OCI-LY1 (cell line): ENCODE measurements around the gene DHDH.

Experiments used
- H2AFZ ChIP-seq: fragments of 200-600 bp; sonication (generic), shearing (Covaris generic); 2 replicates; pipeline ENCODE4 v1.6.0; 2014; ENCODE audit warnings: antibody characterized with exemption, mild to moderate bottlenecking, low read length
- H3F3A ChIP-seq: fragments of 200-600 bp; sonication (generic), shearing (Covaris generic); 2 replicates; pipeline ENCODE4 v1.6.0; 2014; ENCODE audit warnings: mild to moderate bottlenecking, antibody characterized with exemption, low read length, moderate library complexity; ENCODE audit not compliant: insufficient read depth
- H3K27ac ChIP-seq: fragments of 200-600 bp; sonication (generic); 2 replicates; pipeline ENCODE4 v1.5.1; 2014; ENCODE audit warnings: low read length, mixed run types, mild to moderate bottlenecking, low read depth; ENCODE audit not compliant: poor library complexity, severe bottlenecking
- H3K27me3 ChIP-seq: fragments of 200-600 bp; sonication (generic); 2 replicates; pipeline ENCODE4 v1.6.0; 2014; ENCODE audit warnings: antibody characterized with exemption, mild to moderate bottlenecking, low read length, moderate library complexity; ENCODE audit not compliant: insufficient read depth
- H3K36me3 ChIP-seq: fragments of 200-600 bp; sonication (generic); 2 replicates; pipeline ENCODE4 v1.6.1; 2014; ENCODE audit warnings: mild to moderate bottlenecking, antibody characterized with exemption, low read length, moderate library complexity, mixed read lengths; ENCODE audit not compliant: insufficient read depth
- H3K4me1 ChIP-seq: fragments of 200-600 bp; sonication (generic); 2 replicates; pipeline ENCODE4 v1.5.1; 2014; ENCODE audit warnings: mild to moderate bottlenecking, low read length, moderate library complexity; ENCODE audit not compliant: insufficient read depth, severe bottlenecking
- H3K4me2 ChIP-seq: fragments of 200-600 bp; sonication (generic), shearing (Covaris generic); 2 replicates; pipeline ENCODE4 v1.6.1; 2014; ENCODE audit warnings: low read length
- H3K4me3 ChIP-seq: fragments of 200-600 bp; sonication (generic); 2 replicates; pipeline ENCODE4 v1.5.1; 2014; ENCODE audit warnings: low read length, low read depth, mild to moderate bottlenecking, mixed read lengths; ENCODE audit not compliant: poor library complexity, severe bottlenecking
- H3K79me2 ChIP-seq: fragments of 200-600 bp; shearing (Covaris generic); 2 replicates; pipeline ENCODE4 v1.6.1; 2016; ENCODE audit warnings: mixed run types, low read length, mixed read lengths; ENCODE audit not compliant: insufficient read depth
- H3K9ac ChIP-seq: fragments of 200-600 bp; sonication (generic), shearing (Covaris generic); 2 replicates; pipeline ENCODE4 v1.6.1; 2014; ENCODE audit warnings: mild to moderate bottlenecking, low read length, mixed read lengths
- H3K9me2 ChIP-seq: fragments of 200-600 bp; sonication (generic), shearing (Covaris generic); 2 replicates; pipeline ENCODE4 v1.6.1; 2014; ENCODE audit warnings: low read depth, mild to moderate bottlenecking, low read length, mixed read lengths
- H3K9me3 ChIP-seq: fragments of 200-600 bp; shearing (Covaris generic); 2 replicates; pipeline ENCODE4 v1.6.1; 2014; ENCODE audit warnings: low read length, mixed read lengths
- H4K20me1 ChIP-seq: fragments of 200-600 bp; sonication (generic), shearing (Covaris generic); 2 replicates; pipeline ENCODE4 v1.6.0; 2016; ENCODE audit warnings: mild to moderate bottlenecking, low read length; ENCODE audit not compliant: insufficient read depth
- EZH2 ChIP-seq: fragments of 200-600 bp; sonication (generic), shearing (Covaris generic); IDR thresholded peaks from 2 replicates; pipeline ENCODE4 v1.8.0; 2017; ENCODE audit warnings: borderline replicate concordance, mixed run types, mild to moderate bottlenecking, antibody characterized with exemption, low read length, moderate library complexity, mixed read lengths
- TF ChIP-seq, protein P1 (sequence below): fragments of 200-600 bp; sonication (generic), shearing (Covaris generic); IDR thresholded peaks from 2 replicates; pipeline ENCODE4 v1.5.1; 2017; ENCODE audit warnings: mild to moderate bottlenecking, antibody characterized with exemption, low read length, moderate library complexity, mixed read lengths

The DHDH gene

DNA sequence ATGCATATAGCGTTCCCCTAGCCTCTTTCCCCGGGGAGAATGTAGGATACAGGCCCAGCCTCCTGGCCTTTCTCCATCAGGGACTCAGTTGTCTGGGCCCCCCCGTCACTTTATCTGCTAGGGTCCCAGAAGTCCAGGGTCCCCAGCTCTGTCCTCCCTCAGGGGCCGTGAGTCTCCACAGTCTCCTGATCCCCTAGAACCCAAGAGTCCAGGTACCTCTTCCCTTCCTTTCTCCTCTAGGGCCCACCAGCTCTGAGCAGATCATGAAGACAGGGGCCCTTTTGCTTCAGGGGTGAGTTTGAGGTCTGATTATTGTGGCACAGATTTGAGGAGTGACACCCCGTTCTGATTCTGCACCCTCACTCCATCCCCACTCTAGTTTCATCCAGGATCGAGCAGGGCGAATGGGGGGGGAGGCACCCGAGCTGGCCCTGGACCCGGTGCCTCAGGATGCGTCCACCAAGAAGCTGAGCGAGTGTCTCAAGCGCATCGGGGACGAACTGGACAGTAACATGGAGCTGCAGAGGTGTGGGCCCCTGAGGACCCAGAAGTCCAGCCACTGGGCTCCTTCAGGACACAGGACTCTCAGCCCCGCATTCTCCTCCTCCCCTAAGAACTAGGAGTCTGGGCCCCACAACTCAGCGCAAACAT lies 21.9 kb downstream of the DHDH start:
- peaks cover 17% of the 10 kb centered on the region for H3K4me1 ChIP-seq
- no peaks in the 10 kb centered on the region for H3K9me3 ChIP-seq
- no peaks in the 10 kb centered on the region for H3K9me2 ChIP-seq
- no peak overlapping the region for H2AFZ ChIP-seq
- peaks cover 17% of the 10 kb centered on the region; the same call in 1 of the 2 replicates for H3K36me3 ChIP-seq
- H3F3A ChIP-seq: no peaks in the 10 kb centered on the region
- H3K27ac ChIP-seq: peak overlapping the region; percentile 87
- H3K4me2 ChIP-seq: peak overlapping the region; percentile 92
- H3K79me2 ChIP-seq: no peaks in the 10 kb centered on the region
- H3K4me3 ChIP-seq: peak overlapping the region; percentile 96
- TF ChIP-seq EZH2: no peak
- TF ChIP-seq, protein P1, sequence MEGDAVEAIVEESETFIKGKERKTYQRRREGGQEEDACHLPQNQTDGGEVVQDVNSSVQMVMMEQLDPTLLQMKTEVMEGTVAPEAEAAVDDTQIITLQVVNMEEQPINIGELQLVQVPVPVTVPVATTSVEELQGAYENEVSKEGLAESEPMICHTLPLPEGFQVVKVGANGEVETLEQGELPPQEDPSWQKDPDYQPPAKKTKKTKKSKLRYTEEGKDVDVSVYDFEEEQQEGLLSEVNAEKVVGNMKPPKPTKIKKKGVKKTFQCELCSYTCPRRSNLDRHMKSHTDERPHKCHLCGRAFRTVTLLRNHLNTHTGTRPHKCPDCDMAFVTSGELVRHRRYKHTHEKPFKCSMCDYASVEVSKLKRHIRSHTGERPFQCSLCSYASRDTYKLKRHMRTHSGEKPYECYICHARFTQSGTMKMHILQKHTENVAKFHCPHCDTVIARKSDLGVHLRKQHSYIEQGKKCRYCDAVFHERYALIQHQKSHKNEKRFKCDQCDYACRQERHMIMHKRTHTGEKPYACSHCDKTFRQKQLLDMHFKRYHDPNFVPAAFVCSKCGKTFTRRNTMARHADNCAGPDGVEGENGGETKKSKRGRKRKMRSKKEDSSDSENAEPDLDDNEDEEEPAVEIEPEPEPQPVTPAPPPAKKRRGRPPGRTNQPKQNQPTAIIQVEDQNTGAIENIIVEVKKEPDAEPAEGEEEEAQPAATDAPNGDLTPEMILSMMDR: no peak
- H3K27me3 ChIP-seq: no peaks in the 10 kb centered on the region
- H3K9ac ChIP-seq: peak overlapping the region; percentile 99
- H4K20me1 ChIP-seq: no peaks in the 10 kb centered on the region

DNA sequence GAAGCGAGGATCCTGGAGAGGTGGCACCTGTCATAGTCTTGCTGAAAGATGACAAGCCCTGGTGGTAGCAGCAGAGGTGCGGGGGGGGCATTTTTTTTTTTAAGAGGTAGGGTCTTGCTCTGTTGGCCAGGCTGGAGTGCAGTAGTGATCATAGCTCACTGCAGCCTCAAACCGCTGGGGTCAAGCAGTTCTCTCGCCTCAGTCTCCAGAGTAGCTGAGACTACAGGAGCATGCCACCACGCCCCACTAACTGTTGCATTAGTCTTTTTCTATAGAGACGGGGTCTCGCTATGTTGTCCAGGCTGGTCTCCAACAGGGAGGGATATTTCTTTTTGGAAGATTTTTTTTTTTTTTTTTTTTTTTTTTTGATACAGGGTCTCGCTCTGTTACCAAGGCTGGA lies 24.5 kb downstream of the DHDH start:
- Histone ChIP-seq H3K9me3 (no peaks in the 10 kb centered on the region), H3K27me3 (no peaks in the 10 kb centered on the region), H3F3A (no peaks in the 10 kb centered on the region), H3K27ac (no peak overlapping the region), H3K79me2 (no peaks in the 10 kb centered on the region), H3K9me2 (no peaks in the 10 kb centered on the region), H3K4me3 (no peak overlapping the region), H3K4me1 (peaks cover 31% of the 10 kb centered on the region), H3K4me2 (no peak overlapping the region), H4K20me1 (no peaks in the 10 kb centered on the region), H3K36me3 (peaks cover 21% of the 10 kb centered on the region; the same call in 1 of the 2 replicates), H3K9ac (no peak overlapping the region), H2AFZ (no peak overlapping the region)
- no peak for TF ChIP-seq EZH2
- TF ChIP-seq, protein P1: no peak

DNA sequence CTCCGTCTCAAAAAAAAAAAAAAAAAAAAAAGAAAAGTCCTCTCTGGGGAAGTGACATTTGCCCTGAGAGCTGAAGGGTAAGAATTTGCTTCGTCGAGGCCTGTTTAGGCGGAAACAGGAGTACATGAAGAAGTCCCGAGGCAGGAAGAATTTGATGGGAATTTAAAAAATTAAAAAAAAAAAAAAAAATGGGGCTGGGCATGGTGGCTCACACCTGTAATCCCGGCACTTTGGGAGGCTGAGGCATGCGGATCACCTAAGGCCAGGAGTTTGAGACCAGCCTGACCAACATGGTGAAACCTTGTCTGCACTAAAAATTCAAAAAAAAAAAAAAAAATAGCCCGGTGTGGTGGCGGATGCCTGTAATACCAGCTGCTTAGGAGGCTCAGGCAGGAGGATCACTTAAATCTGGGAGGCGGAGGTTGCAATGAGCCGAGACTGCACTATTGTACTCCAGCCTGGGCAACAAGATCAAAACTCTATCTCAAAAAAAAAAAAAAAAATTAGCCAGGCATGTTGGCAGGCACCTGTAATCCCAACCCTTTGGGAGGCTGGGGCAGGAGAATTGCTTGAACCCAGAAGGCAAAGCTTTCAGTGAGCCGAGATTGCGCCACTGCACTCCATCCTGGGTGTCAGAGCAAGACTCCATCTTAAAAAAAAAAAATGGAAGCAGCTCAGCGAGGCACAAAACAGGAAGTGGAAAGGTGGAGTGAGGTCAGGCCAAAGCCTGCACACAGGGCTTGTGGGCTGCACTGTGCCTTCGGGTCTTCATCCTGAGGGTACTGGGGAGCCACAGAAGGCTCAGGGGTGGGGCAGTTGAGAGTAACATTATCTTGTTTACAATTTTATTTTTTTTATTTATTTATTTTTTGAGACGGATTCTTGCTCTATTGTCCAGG lies 26.1 kb downstream of the DHDH start:
- Histone ChIP-seq H3K4me2 (no peak overlapping the region), H3K4me1 (peaks cover 42% of the 10 kb centered on the region), H3K4me3 (no peak overlapping the region), H3K9me2 (no peaks in the 10 kb centered on the region), H4K20me1 (no peaks in the 10 kb centered on the region), H2AFZ (no peak overlapping the region), H3K36me3 (peaks cover 21% of the 10 kb centered on the region; the same call in 1 of the 2 replicates), H3K79me2 (no peaks in the 10 kb centered on the region), H3F3A (no peaks in the 10 kb centered on the region), H3K9me3 (no peaks in the 10 kb centered on the region), H3K27me3 (no peaks in the 10 kb centered on the region), H3K27ac (no peak overlapping the region), H3K9ac (no peak overlapping the region)
- TF ChIP-seq, protein P1: no peak
- no peak for TF ChIP-seq EZH2
